ENCODE measurements around the gene RASSF5. TPM values are rescaled to one million over a fixed set of nuclear protein-coding genes. Genes with fewer than 3 reads are reported as not detected.

RASSF5 gene
- total and polyA plus RNA-seq, 2 donors (not counting 1 experiment from before 2014, with no cell fraction given): 69.7 to 146 TPM

DNA sequence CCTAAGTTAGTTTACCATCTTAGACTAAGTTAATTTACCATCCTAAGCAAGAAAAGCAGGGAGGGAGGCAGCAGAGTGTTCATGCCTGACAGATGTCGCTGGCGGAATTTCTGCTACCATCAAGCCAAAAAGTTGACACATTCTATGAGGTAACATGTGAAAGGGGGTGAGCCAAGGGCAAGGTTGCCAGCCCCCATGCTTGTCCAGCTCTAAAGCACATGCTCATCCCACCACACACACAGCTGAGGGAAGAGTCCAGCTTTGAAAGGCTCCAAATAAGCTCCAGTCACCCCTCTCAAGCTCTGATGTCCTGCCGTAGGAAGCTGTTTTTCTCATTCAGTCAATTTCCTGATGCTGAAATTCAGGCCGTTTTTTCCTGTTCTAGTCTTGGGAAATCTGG lies 58.7 kb downstream of the RASSF5 start:
- H3K4me3 Mint-ChIP-seq: no peak overlapping the region
- Histone ChIP-seq H3K79me2 (ENCODE audit: control insufficient read depth, insufficient read depth, low read length) (peaks cover 100% of the 10 kb centered on the region), H3K4me3 (ENCODE audit: control extremely low read depth in 1 of 5, extremely low read depth in 1 of 5, insufficient read depth in 1 of 5, low read depth in 2 of 5, low read length in 4 of 5) (no peak overlapping the region), H2AFZ (ENCODE audit: insufficient read depth, low read depth, low read length, poor library complexity, severe bottlenecking) (no peak overlapping the region), H3K27me3 (replicated peaks in 1 of 4; ENCODE audit: control extremely low read depth in 1 of 4, control insufficient read depth in 3 of 4, insufficient read depth in 4 of 4, low read length in 3 of 4) (no peaks in the 10 kb centered on the region), H3K4me1 (ENCODE audit: control insufficient read depth in 2 of 2, insufficient read depth in 2 of 2, low read length in 2 of 2) (peaks cover 82 to 97% of the 10 kb centered on the region in 2 donors), H3K9ac (ENCODE audit: low read length) (no peak overlapping the region), H3K9me3 (ENCODE audit: control extremely low read depth in 1 of 3, control insufficient read depth in 2 of 3, insufficient read depth in 1 of 3, low read length in 2 of 3) (no peaks in the 10 kb centered on the region), H3K4me2 (replicated peaks; ENCODE audit: low read depth, low read length, poor library complexity, severe bottlenecking) (peak overlapping the region; percentile 9), H3K27ac (ENCODE audit: low read length in 2 of 2) (peak overlapping the region in 1 of 2 donors; percentile 77), H4K20me1 (ENCODE audit: control insufficient read depth, insufficient read depth, low read length, poor library complexity, severe bottlenecking) (peaks cover 77% of the 10 kb centered on the region), H3K36me3 (replicated peaks in 1 of 2; ENCODE audit: control extremely low read depth in 1 of 2, control insufficient read depth in 1 of 2, extremely low read depth in 1 of 2, insufficient read depth in 2 of 2, low read length in 1 of 2) (peaks cover 2 to 93% of the 10 kb centered on the region in 2 experiments)
- no peak for TF ChIP-seq CTCF (IDR thresholded peaks at IDR 0.05)
- TF ChIP-seq EZH2 (IDR thresholded peaks at IDR 0.05; ENCODE audit: borderline replicate concordance, insufficient read depth, low read depth, low read length, poor library complexity, severe bottlenecking): no peak
- H3K27ac Mint-ChIP-seq: peak overlapping the region; percentile 92
- H3K27me3 Mint-ChIP-seq: no peaks in the 10 kb centered on the region
- H3K9me3 Mint-ChIP-seq (ENCODE audit: insufficient read depth): no peaks in the 10 kb centered on the region
- 100% methylated on average over 1 of the region's 4 CpGs for WGBS (ENCODE audit: insufficient coverage)
- peaks cover 94% of the 10 kb centered on the region for H3K4me1 Mint-ChIP-seq
- DNase-seq (no peak), ATAC-seq (ENCODE audit: low read depth) (no peak)
- intact Hi-C loops (cut with micrococcal nuclease): no loop called here
- ChIA-PET POLR2A (interaction anchor here (0.7 to 1.0 kb wide), 2 partner anchors 18 to 415 kb away, joined by 3 read pairs; no protein-coding TSS in a partner anchor), CTCF (interaction anchor here (4.7 to 29.7 kb wide), 2 partner anchors 16 to 20 kb away, joined by 55 to 1018 read pairs; no protein-coding TSS in a partner anchor)

GRCh38 chr1:206566999-206567398 lies 59.7 kb downstream of the RASSF5 start:
- Mint-ChIP-seq H3K4me3 (no peak overlapping the region), H3K4me1 (peaks cover 96% of the 10 kb centered on the region), H3K27ac (peak overlapping the region; percentile 86), H3K27me3 (no peaks in the 10 kb centered on the region), H3K9me3 (ENCODE audit: insufficient read depth) (no peaks in the 10 kb centered on the region)
- H4K20me1 ChIP-seq (ENCODE audit: control insufficient read depth, insufficient read depth, low read length, poor library complexity, severe bottlenecking): peaks cover 87% of the 10 kb centered on the region
- ATAC-seq (ENCODE audit: low read depth) (no peak), DNase-seq (no peak)
- H3K36me3 ChIP-seq (replicated peaks in 1 of 2; ENCODE audit: control extremely low read depth in 1 of 2, control insufficient read depth in 1 of 2, extremely low read depth in 1 of 2, insufficient read depth in 2 of 2, low read length in 1 of 2): peaks cover 2 to 94% of the 10 kb centered on the region in 2 experiments
- H3K4me1 ChIP-seq (ENCODE audit: control insufficient read depth in 2 of 2, insufficient read depth in 2 of 2, low read length in 2 of 2): peaks cover 86 to 96% of the 10 kb centered on the region in 2 donors
- ChIA-PET CTCF (interaction anchor here (0.8 to 29.7 kb wide), 4 partner anchors 15 to 105 kb away, joined by 3 to 1018 read pairs (median 29); no protein-coding TSS in a partner anchor), POLR2A (interaction anchor here (0.6 kb wide), 1 partner anchor 10 kb away, joined by 4 read pairs; no protein-coding TSS in a partner anchor)
- peak overlapping the region; percentile 11 for H3K4me2 ChIP-seq (replicated peaks; ENCODE audit: low read depth, low read length, poor library complexity, severe bottlenecking)
- H3K9ac ChIP-seq (ENCODE audit: low read length): no peak overlapping the region
- H2AFZ ChIP-seq (ENCODE audit: insufficient read depth, low read depth, low read length, poor library complexity, severe bottlenecking): no peak overlapping the region
- WGBS (ENCODE audit: insufficient coverage): 17% methylated on average over 1 of the region's 4 CpGs
- peaks cover 100% of the 10 kb centered on the region for H3K79me2 ChIP-seq (ENCODE audit: control insufficient read depth, insufficient read depth, low read length)
- intact Hi-C loops (cut with micrococcal nuclease): no loop called here
- no peaks in the 10 kb centered on the region for H3K9me3 ChIP-seq (ENCODE audit: control extremely low read depth in 1 of 3, control insufficient read depth in 2 of 3, insufficient read depth in 1 of 3, low read length in 2 of 3)
- peak overlapping the region in 1 of 2 donors; percentile 65 for H3K27ac ChIP-seq (ENCODE audit: low read length in 2 of 2)
- H3K27me3 ChIP-seq (replicated peaks in 1 of 4; ENCODE audit: control extremely low read depth in 1 of 4, control insufficient read depth in 3 of 4, insufficient read depth in 4 of 4, low read length in 3 of 4): no peaks in the 10 kb centered on the region
- TF ChIP-seq EZH2 (IDR thresholded peaks at IDR 0.05; ENCODE audit: borderline replicate concordance, insufficient read depth, low read depth, low read length, poor library complexity, severe bottlenecking): no peak
- TF ChIP-seq CTCF (IDR thresholded peaks at IDR 0.05): no peak
- no peak overlapping the region for H3K4me3 ChIP-seq (ENCODE audit: control extremely low read depth in 1 of 5, extremely low read depth in 1 of 5, insufficient read depth in 1 of 5, low read depth in 2 of 5, low read length in 4 of 5)

Data from B cell (primary cell).